ENCODE measurements around the gene POLDIP2. TPM values are rescaled to one million over a fixed set of nuclear protein-coding genes. Genes with fewer than 3 reads are reported as not detected.

POLDIP2 gene
- total RNA-seq, 2 donors from 2014 or later = 69.0 to 72.1 TPM

GRCh38 chr17:28397275-28397674 is 39.9 kb upstream of the POLDIP2 start:
- H3K9me3 Mint-ChIP-seq = no peaks in the 10 kb centered on the region
- Histone ChIP-seq H3K9me3 (ENCODE audit: control insufficient read depth, low read length) (no peaks in the 10 kb centered on the region), H3K27me3 (ENCODE audit: control insufficient read depth, insufficient read depth, low read length, poor library complexity, severe bottlenecking) (no peaks in the 10 kb centered on the region), H3K36me3 (ENCODE audit: control insufficient read depth, insufficient read depth, low read length) (no peaks in the 10 kb centered on the region), H3K9ac (ENCODE audit: extremely low read depth, low read length, poor library complexity, severe bottlenecking) (no peak overlapping the region), H3K4me1 (ENCODE audit: control insufficient read depth, insufficient read depth, low read length) (peaks cover 1% of the 10 kb centered on the region), H3K4me3 (ENCODE audit: low read length) (no peak overlapping the region), H3K27ac (ENCODE audit: low read depth, low read length) (no peak overlapping the region)
- H3K4me3 Mint-ChIP-seq = no peak overlapping the region
- no peak for TF ChIP-seq CTCF (conservative IDR thresholded peaks at IDR 0.05)
- peaks cover 20% of the 10 kb centered on the region for H3K4me1 Mint-ChIP-seq
- WGBS, 2 experiments (ENCODE audit: insufficient coverage in 1 of 2, insufficient read length in 1 of 2) = 90 to 94% methylated on average over 2 to 3 of the region's 3 CpGs
- no peak for DNase-seq
- no peaks in the 10 kb centered on the region for H3K27me3 Mint-ChIP-seq (ENCODE audit: insufficient read depth)
- no peak overlapping the region for H3K27ac Mint-ChIP-seq
- H3K36me3 Mint-ChIP-seq (ENCODE audit: low read depth) = peaks cover 6% of the 10 kb centered on the region

- WGBS, 2 experiments (ENCODE audit: insufficient coverage in 1 of 2, insufficient read length in 1 of 2) = 72 to 75% methylated on average over 4 to 6 of the region's 6 CpGs
- peak; percentile 59 for DNase-seq
- no peak for TF ChIP-seq CTCF (conservative IDR thresholded peaks at IDR 0.05)
- Mint-ChIP-seq H3K4me3 (no peak overlapping the region), H3K27me3 (ENCODE audit: insufficient read depth) (no peaks in the 10 kb centered on the region), H3K9me3 (no peaks in the 10 kb centered on the region), H3K27ac (no peak overlapping the region), H3K36me3 (ENCODE audit: low read depth) (peaks cover 6% of the 10 kb centered on the region), H3K4me1 (peaks cover 15% of the 10 kb centered on the region)
- Histone ChIP-seq H3K4me1 (ENCODE audit: control insufficient read depth, insufficient read depth, low read length) (no peaks in the 10 kb centered on the region), H3K4me3 (ENCODE audit: low read length) (no peak overlapping the region), H3K9me3 (ENCODE audit: control insufficient read depth, low read length) (no peaks in the 10 kb centered on the region), H3K27me3 (ENCODE audit: control insufficient read depth, insufficient read depth, low read length, poor library complexity, severe bottlenecking) (no peaks in the 10 kb centered on the region), H3K27ac (ENCODE audit: low read depth, low read length) (no peak overlapping the region), H3K9ac (ENCODE audit: extremely low read depth, low read length, poor library complexity, severe bottlenecking) (no peak overlapping the region), H3K36me3 (ENCODE audit: control insufficient read depth, insufficient read depth, low read length) (no peaks in the 10 kb centered on the region)
Measured at GRCh38 chr17:28396635-28397239, 39.4 kb upstream of the POLDIP2 start.

GRCh38 chr17:28395968-28396367 is 38.6 kb upstream of the POLDIP2 start:
- WGBS, 2 experiments (ENCODE audit: insufficient coverage in 1 of 2, insufficient read length in 1 of 2) = 90 to 98% methylated on average over 6 of the region's 6 CpGs

More at GRCh38 chr17:28395968-28396367, 38.6 kb upstream of the POLDIP2 start:
- H3K36me3 ChIP-seq (ENCODE audit: control insufficient read depth, insufficient read depth, low read length) = no peaks in the 10 kb centered on the region
- peak; percentile 47 for DNase-seq
- H3K27ac ChIP-seq (ENCODE audit: low read depth, low read length) = no peak overlapping the region
- no peaks in the 10 kb centered on the region for H3K4me1 ChIP-seq (ENCODE audit: control insufficient read depth, insufficient read depth, low read length)
- H3K4me3 ChIP-seq (ENCODE audit: low read length) = no peak overlapping the region
- H3K27me3 Mint-ChIP-seq (ENCODE audit: insufficient read depth) = no peaks in the 10 kb centered on the region
- no peak overlapping the region for H3K27ac Mint-ChIP-seq
- no peaks in the 10 kb centered on the region for H3K9me3 ChIP-seq (ENCODE audit: control insufficient read depth, low read length)
- H3K9me3 Mint-ChIP-seq = no peaks in the 10 kb centered on the region
- TF ChIP-seq CTCF (conservative IDR thresholded peaks at IDR 0.05) = no peak
- H3K4me3 Mint-ChIP-seq = no peak overlapping the region
- peaks cover 15% of the 10 kb centered on the region for H3K4me1 Mint-ChIP-seq
- no peak overlapping the region for H3K9ac ChIP-seq (ENCODE audit: extremely low read depth, low read length, poor library complexity, severe bottlenecking)
- H3K36me3 Mint-ChIP-seq (ENCODE audit: low read depth) = peaks cover 6% of the 10 kb centered on the region
- H3K27me3 ChIP-seq (ENCODE audit: control insufficient read depth, insufficient read depth, low read length, poor library complexity, severe bottlenecking) = no peaks in the 10 kb centered on the region
